Smooth muscle cell (in vitro differentiated cells): ENCODE results near the gene PEAK3. TPM values are rescaled to one million over a fixed set of nuclear protein-coding genes. Genes with fewer than 3 reads are reported as not detected.

Source experiments
- DNase-seq: peaks from one replicate; lab custom pipeline; 2025; ENCODE audit not compliant: unreplicated experiment; lab: John Stamatoyannopoulos, UW
- H2AFZ ChIP-seq: fragments of 200-600 bp; sonication (generic); 2 replicates; pipeline ENCODE4 v1.6.0; 2016; ENCODE audit warnings: antibody characterized with exemption, low read depth, mild to moderate bottlenecking
- H3F3A ChIP-seq: fragments of 200-600 bp; sonication (generic); 2 replicates; pipeline ENCODE4 v1.6.0; 2017; ENCODE audit warnings: antibody characterized with exemption, low read depth
- H3K27ac ChIP-seq: fragments of 200-600 bp; sonication (generic); 2 replicates; pipeline ENCODE4 v1.5.1; 2016; ENCODE audit warnings: low read depth, mild to moderate bottlenecking
- H3K27me3 ChIP-seq: fragments of 200-600 bp; sonication (generic); 2 replicates; pipeline ENCODE4 v1.6.1; 2016; ENCODE audit warnings: low read depth, mild to moderate bottlenecking
- H3K36me3 ChIP-seq: fragments of 200-600 bp; sonication (generic); 2 replicates; pipeline ENCODE4 v1.5.1; 2016; ENCODE audit warnings: low read depth
- H3K4me1 ChIP-seq: fragments of 200-600 bp; sonication (generic); 2 replicates; pipeline ENCODE4 v1.5.1; 2016; ENCODE audit warnings: low read depth
- H3K4me2 ChIP-seq: fragments of 200-600 bp; sonication (generic); 2 replicates; pipeline ENCODE4 v1.6.0; 2016; ENCODE audit warnings: mild to moderate bottlenecking
- H3K4me3 ChIP-seq: fragments of 200-600 bp; sonication (generic); 2 replicates; pipeline ENCODE4 v1.5.1; 2016; ENCODE audit warnings: mild to moderate bottlenecking
- H3K79me2 ChIP-seq: fragments of 200-600 bp; sonication (generic); 2 replicates; pipeline ENCODE4 v1.6.0; 2016; ENCODE audit warnings: low read depth, mild to moderate bottlenecking
- H3K9ac ChIP-seq: fragments of 200-600 bp; sonication (generic); 2 replicates; pipeline ENCODE4 v1.6.0; 2016; ENCODE audit warnings: low read depth
- H3K9me3 ChIP-seq: fragments of 200-600 bp; sonication (generic); replicated peaks from 2 replicates; pipeline ENCODE4 v1.5.1; 2016; ENCODE audit warnings: low read depth
- H4K20me1 ChIP-seq: fragments of 200-600 bp; sonication (generic); 2 replicates; pipeline ENCODE4 v1.6.0; 2016; ENCODE audit warnings: low read depth
- CTCF ChIP-seq: fragments of 200-600 bp; sonication (generic); IDR thresholded peaks from 2 replicates; pipeline ENCODE4 v1.5.1; 2017; ENCODE audit warnings: borderline replicate concordance, mild to moderate bottlenecking, antibody characterized with exemption; ENCODE audit not compliant: insufficient read depth, poor library complexity, severe bottlenecking
- WGBS: methylation state at CpG from one replicate; pipeline ENCODE4 v1.1.7; 2016; ENCODE audit warnings: low lambda C conversion rate; 5-methylcytosine and 5-hydroxymethylcytosine counted together
- polyA plus RNA-seq: library from polyadenylated mRNA; unstranded; fragments of >200 nt; fragmentation: Nextera tagmentation; extraction: Ambion mirVana; gene quantifications from 2 replicates; pipeline ENCODE4 v1.2.1, GENCODE V29; 2016
- total RNA-seq: library from RNA; depleted of rRNA; stranded (reverse); fragments of >200 nt; gene quantifications from 2 replicates; pipeline ENCODE4 v1.2.3, GENCODE V29; 2014

Gene PEAK3
- total and polyA plus RNA-seq, 2 experiments from 2014 or later: 0.71 TPM; not detected in 1

GRCh38 chr19:2254064-2254872 lies 27.7 kb downstream of the PEAK3 start:
- no peaks in the 10 kb centered on the region for H3K9me3 ChIP-seq
- peaks cover 22% of the 10 kb centered on the region for H3K27me3 ChIP-seq
- no peaks in the 10 kb centered on the region for H3K36me3 ChIP-seq
- no peak overlapping the region for H3K27ac ChIP-seq
- H3F3A ChIP-seq: no peaks in the 10 kb centered on the region
- no peak overlapping the region for H3K9ac ChIP-seq
- peaks cover 14% of the 10 kb centered on the region for H4K20me1 ChIP-seq
- no peaks in the 10 kb centered on the region for H3K79me2 ChIP-seq
- DNase-seq: no peak
- 58% methylated on average over 20 of the region's 20 CpGs for WGBS
- H2AFZ ChIP-seq: no peak overlapping the region
- peak overlapping the region; percentile 73 for H3K4me2 ChIP-seq
- H3K4me1 ChIP-seq: peaks cover 7% of the 10 kb centered on the region
- peak; percentile 39 for TF ChIP-seq CTCF
- H3K4me3 ChIP-seq: no peak overlapping the region

GRCh38 chr19:2253106-2254063 lies 28.6 kb downstream of the PEAK3 start:
- H3F3A ChIP-seq: no peaks in the 10 kb centered on the region
- no peaks in the 10 kb centered on the region for H3K79me2 ChIP-seq
- H3K9me3 ChIP-seq: no peaks in the 10 kb centered on the region
- 6% methylated on average over 55 of the region's 77 CpGs for WGBS
- H2AFZ ChIP-seq: no peak overlapping the region
- peaks cover 22% of the 10 kb centered on the region for H3K27me3 ChIP-seq
- no peak overlapping the region for H3K27ac ChIP-seq
- TF ChIP-seq CTCF: no peak
- H4K20me1 ChIP-seq: peaks cover 23% of the 10 kb centered on the region
- H3K4me1 ChIP-seq: peaks cover 7% of the 10 kb centered on the region
- H3K4me2 ChIP-seq: peak overlapping the region; percentile 73
- H3K9ac ChIP-seq: no peak overlapping the region
- H3K4me3 ChIP-seq: peak overlapping the region; percentile 13
- H3K36me3 ChIP-seq: no peaks in the 10 kb centered on the region
- DNase-seq: no peak

GRCh38 chr19:2252797-2253105 lies 29.2 kb downstream of the PEAK3 start:
- Histone ChIP-seq H3K36me3 (no peaks in the 10 kb centered on the region), H3K9ac (no peak overlapping the region), H3K27me3 (peaks cover 22% of the 10 kb centered on the region), H3F3A (no peaks in the 10 kb centered on the region), H2AFZ (no peak overlapping the region), H3K9me3 (no peaks in the 10 kb centered on the region), H3K4me1 (peaks cover 7% of the 10 kb centered on the region), H3K79me2 (no peaks in the 10 kb centered on the region), H3K27ac (no peak overlapping the region), H4K20me1 (peaks cover 26% of the 10 kb centered on the region), H3K4me3 (no peak overlapping the region), H3K4me2 (peak overlapping the region; percentile 73)
- no peak for DNase-seq
- 64% methylated on average over 16 of the region's 18 CpGs for WGBS
- no peak for TF ChIP-seq CTCF
